ENCODE measurements around the gene IL1R2.
"Not testable (repeated sequence)": the region's sequence is repeated elsewhere in the genome, so short reads cannot be mapped to it uniquely, and the experiment has no call there.

IL1R2 gene

DNA sequence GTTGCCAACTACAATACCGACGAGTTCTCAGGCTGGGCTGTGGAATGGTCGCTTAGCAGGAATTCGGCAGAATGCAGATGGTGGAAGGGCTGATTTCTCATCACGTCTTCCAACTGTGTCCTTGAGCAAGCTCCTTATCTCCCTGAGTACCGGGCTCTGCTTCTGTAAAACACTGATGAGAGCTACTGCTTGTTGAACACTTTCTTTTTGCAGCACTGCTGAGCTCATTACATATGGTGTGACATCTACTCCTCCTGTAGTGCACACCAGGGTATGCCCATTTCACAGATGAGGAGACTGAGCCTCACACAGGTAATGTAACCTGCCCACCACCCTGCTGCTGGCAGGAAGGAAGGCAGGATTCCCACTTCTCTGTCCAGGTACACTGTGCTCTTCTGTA lies 8.3 kb downstream of the IL1R2 start:
- DNase-seq (ENCODE audit: low spot score): no peak

DNA sequence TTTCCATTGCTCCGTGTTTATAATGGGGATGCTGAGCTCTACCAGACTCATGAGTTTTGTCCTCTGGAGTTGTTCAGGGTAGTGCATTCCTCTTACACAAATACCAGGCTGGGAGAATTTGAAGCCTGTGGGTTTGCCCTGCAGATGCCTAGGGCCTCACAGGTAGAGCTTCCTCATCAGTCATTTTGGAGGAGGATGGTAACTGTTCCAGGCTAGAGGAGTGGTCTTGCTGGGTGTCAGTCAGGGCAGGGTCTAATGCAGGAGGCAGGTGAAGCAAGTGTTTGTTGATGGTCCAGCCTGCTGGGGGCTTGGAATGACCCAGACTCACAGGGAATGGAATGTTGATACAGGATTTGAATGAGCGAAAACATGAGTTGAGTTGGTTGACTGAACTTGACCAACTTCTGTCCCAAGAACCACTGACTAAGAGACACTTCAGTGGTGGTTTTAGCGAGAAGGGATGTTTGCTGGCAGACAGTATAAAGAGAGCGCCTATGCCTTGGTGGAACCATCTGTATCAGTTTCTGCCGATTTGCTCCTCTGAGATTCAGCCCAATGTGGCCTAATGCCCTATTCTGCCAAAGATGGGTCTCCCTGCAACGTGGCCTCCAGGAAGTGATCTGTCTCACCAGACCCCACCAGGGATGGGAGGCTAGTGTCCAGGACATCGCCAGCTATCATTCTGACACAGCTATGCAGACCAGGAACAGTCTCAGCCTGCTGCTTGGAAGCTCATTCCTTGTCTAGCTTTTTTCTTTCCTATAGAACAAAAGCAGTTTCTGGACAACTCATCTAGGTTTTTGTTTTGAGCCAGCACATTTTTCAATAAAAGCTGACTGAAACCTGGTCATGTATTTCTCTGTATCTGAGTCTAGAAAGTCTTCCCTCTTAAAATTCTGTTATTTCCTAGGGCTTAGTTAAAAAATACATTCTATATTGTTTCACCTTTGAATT lies 9.3 kb downstream of the IL1R2 start:
- peak; percentile 82 for DNase-seq (ENCODE audit: low spot score)

DNA sequence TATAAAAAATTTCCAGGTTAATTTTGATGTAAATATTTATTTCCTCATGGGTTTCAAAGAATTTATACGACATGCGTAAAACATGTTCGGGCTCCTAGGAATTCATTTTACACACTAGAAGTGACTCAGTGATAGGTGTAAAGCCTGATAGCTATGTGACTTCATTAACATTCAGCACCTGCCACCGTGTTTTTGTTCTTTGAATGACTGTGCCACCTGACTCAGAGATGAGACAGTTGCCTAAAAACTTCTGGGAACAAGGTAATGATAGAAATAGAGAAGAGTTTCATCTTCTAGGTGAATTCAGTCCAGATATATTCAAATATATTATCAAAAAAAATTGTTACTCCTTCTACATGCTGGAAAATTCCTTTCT lies 10.0 kb downstream of the IL1R2 start:
- peak; percentile 87 for DNase-seq (ENCODE audit: low spot score)

- no peak for DNase-seq (ENCODE audit: low spot score)
Measured at GRCh38 chr2:102002228-102002627, 10.5 kb downstream of the IL1R2 start.

DNA sequence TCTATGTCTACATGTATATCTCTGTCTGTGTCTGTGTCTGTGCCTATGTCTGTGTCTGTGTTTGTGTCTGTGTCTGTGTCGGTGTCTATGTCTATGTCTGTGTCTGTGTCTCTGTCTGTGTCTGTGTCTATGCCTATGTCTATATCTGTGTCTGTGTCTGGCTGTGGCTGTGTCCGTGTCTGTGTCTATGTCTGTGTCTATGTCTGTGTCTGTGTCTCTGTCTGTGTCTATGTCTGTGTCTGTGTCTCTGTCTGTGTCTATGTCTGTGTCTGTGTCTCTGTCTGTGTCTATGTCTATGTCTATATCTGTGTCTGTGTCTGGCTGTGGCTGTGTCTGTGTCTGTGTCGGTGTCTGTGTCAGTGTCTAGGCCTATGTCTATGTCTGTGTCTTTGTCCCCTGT lies 11.1 kb downstream of the IL1R2 start:
- DNase-seq (ENCODE audit: low spot score): not testable (repeated sequence)

GRCh38 chr2:102003696-102004095 lies 11.9 kb downstream of the IL1R2 start:
- no peak for DNase-seq (ENCODE audit: low spot score)

GRCh38 chr2:102004581-102004980 lies 12.8 kb downstream of the IL1R2 start:
- DNase-seq (ENCODE audit: low spot score): peak; percentile 71

DNA sequence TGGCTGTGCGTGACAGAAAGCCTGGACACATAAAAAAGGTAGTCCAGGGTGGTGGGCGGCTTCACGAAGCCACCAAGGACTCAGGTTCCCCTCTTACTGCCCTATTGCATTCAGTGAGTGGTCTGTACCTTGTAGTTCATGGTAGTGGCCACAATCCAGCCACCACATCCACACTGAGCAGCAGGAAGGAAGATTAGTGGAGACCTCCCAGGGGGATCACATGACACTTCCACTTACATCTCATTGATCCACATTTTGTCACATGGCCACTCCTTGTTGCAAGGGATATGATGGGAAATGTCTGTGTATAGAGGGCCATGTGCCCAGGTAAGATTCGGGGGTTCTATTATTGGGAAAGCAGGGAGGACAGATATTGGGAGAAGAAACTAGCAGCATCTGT lies 13.7 kb downstream of the IL1R2 start:
- DNase-seq (ENCODE audit: low spot score): no peak

- peak; percentile 60 for DNase-seq (ENCODE audit: low spot score)
Measured at GRCh38 chr2:102005989-102006885, 14.5 kb downstream of the IL1R2 start.

DNA sequence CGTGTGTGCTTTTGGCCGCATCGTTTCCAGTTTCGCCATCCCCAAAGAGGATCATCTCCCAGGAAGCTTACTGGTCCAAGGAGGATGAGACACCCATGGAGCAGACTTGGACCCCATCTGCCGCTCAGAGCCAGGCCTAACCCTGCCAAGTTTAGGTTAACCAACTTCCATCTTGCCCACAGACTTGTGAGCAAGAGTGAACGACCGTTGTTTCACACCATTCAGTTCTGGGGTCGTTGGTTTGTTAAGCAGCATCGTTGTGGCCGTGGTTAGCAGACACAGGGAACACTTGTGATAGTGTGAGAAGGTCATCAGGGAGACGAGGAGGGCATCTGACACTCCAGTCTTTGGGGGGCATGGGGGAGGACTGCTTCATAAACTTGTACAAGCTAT lies 15.1 kb downstream of the IL1R2 start:
- DNase-seq (ENCODE audit: low spot score): no peak

DNA sequence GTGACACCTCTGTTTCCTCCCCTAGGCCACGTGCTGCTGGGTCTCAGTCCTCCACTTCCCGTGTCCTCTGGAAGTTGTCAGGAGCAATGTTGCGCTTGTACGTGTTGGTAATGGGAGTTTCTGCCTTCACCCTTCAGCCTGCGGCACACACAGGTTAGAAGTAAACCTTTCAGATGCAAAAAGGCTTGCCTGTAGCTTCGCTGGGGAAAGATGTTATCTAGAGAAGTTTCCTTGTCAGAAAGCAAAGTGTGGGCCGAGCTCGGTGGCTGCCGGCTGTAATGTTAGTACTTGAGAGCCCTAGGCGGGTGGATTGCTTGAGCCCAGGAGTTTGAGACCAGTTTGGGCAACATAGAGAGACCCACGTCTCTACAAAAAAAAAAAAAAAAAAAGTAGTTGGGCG lies 16.7 kb downstream of the IL1R2 start:
- no peak for DNase-seq (ENCODE audit: low spot score)

- no peak for DNase-seq (ENCODE audit: low spot score)
Measured at GRCh38 chr2:102009557-102009956, 17.8 kb downstream of the IL1R2 start.

DNA sequence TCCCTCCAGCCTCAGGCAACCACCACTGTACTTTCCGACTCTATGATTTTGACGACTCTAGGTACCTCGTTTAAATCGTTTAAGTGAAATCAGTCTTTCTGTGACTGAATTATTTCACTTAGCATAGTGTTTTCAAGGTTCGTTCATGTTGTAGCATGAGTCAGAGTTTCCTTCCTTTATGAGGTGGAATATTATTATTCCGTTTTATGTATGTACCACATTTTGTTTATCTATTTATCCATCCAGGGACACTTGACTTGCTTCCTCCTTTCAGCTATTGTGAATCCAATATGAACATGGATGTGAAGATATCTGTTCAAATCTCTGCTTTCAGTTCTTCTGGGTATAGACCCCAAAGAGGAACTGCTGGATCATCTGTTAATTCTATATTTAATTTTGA lies 19.1 kb downstream of the IL1R2 start:
- DNase-seq (ENCODE audit: low spot score): peak; percentile 45

DNA sequence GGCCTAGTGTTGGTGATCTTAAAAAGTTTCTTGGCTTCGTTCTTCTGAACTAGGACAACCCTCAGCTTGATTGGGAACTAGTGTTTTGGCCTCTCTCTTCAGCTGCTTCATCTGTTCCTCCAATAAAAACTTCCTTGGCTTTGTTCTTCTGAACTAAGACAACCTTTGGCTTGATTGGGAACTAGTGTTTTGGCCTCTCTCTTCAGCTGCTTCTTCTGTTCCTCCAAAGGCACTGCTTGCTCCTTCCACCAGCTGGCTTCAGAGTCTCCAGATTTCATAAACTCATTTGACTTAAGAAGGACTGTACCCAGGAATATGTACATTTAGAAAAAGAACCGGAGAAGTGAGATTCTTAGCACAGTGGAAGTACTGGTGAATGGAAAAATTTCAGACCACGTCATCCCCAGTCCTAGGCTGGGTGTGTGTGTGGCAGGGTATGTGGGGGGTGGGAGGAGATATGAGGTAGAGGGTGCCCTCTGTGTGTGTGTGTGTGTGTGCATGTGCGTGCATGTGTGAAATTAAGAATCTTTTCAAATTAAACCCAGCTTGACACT lies 20.4 kb downstream of the IL1R2 start:
- DNase-seq (ENCODE audit: low spot score): no peak

DNA sequence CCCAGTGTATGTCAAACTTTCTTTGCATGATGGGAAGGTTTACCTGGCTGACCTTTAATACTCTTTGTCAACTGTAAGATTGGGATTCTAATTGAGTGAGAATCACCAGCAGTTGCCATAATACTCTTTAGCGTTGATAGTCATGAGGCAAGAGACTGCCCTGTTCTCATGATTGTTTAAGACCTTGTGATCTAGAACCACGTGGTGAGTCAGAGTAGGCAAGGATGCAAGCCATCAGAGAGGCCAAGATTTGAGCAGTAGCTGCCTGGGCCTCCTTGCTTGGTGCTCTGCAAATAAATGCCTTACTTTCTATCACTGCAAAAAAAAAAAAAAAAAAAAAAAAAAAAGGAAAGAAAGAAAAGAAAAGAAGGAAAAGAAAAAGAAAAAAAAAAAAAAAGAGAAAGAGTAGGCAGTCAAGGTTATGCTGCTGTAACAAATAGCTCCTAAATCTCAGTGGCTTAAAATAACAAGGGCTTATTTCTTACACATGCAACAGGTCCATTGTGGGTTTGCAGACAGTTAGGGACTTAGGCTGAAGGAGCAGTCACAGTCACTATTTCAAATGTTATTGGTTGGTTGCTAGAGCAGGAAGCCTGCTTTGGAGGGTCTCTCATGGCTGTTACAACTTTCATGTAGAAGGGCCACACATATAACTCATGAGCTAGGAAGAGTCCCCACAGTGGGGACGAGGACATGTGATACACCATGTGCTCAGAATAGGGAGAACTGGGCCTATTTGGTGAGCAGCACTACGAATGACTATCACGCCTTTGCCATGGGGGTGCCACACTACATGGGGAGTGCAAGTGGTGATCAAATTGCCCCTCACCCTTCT lies 21.7 kb downstream of the IL1R2 start:
- DNase-seq (ENCODE audit: low spot score): no peak

DNA sequence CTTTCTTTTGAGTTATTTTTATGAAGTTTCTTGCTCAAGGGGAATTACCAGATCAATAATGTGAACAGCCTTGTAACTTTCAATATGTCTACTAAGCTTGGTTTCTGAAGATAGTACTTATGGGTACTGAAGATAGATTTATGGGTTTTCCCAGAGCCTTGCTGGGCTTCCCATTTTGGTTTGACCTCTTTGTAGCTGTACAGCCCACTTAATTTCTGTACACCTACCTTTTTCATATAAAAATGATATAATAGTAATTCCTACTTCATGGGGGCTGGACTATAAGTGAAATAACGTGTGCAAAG lies 22.2 kb downstream of the IL1R2 start:
- DNase-seq (ENCODE audit: low spot score): no peak

DNA sequence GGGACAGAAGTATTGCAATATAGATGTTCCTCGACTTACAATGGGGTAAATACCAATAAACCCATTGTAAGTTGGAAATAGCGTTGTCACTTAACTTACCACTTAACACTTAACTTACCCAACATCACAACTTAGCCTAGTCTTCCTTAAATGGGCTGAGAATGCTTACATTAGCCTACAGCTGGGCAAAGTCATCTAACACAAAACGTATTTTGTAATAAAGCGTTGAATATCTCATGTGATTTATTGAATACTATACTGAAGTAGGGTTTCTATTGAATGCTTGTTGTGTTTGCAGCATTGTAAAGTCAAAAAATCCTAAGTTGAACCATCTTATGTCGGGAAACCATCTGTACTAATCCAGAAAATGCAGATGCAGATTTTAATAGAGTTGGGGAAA lies 23.6 kb downstream of the IL1R2 start:
- no peak for DNase-seq (ENCODE audit: low spot score)

GRCh38 chr2:102016399-102016955 lies 24.7 kb downstream of the IL1R2 start:
- DNase-seq (ENCODE audit: low spot score): no peak

- DNase-seq (ENCODE audit: low spot score): no peak
Measured at GRCh38 chr2:102018823-102019445, 27.2 kb downstream of the IL1R2 start.

- DNase-seq (ENCODE audit: low spot score): peak; percentile 89
Measured at GRCh38 chr2:102020596-102021170, 28.9 kb downstream of the IL1R2 start.

DNA sequence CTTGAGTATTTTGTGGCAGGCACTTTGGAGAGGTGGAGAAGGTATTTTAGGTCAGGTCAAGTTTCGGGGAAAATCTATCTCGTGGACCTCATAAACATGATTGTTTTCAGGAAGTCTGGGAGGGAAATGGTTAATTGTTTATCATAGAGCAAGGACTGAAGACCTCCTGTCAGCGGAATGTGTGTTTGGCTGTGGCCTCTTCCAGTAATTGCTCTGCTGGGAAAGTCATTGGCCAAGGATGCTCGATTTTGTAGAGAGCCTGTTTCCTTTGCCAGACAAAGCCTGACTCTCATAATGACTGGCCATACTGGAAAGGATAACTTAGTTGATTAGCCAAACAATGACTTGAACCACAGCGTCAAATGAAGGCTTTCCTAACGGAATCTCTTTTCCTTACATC lies 30.0 kb downstream of the IL1R2 start:
- DNase-seq (ENCODE audit: low spot score): no peak
